Neural cell (in vitro differentiated cells): ENCODE data around the gene GSTA3.
"Not testable (repeated sequence)": the region's sequence is repeated elsewhere in the genome, so short reads cannot be mapped to it uniquely, and the experiment has no call there.

Experiments used
- EP300 ChIP-seq: fragments of 450-650 bp; conservative IDR thresholded peaks from 2 replicates; pipeline ENCODE4 v1.6.1; 2014; ENCODE audit warnings: antibody characterized with exemption, mild to moderate bottlenecking, moderate library complexity; ENCODE audit not compliant: poor library complexity, severe bottlenecking
- EZH2 ChIP-seq: fragments of 200-600, 300-800 bp; shearing (Covaris generic), sonication (generic); IDR thresholded peaks from 2 replicates; pipeline ENCODE4 v1.6.1; 2014; ENCODE audit warnings: antibody characterized with exemption, low read length, borderline replicate concordance, mild to moderate bottlenecking; ENCODE audit not compliant: insufficient read depth, poor library complexity, severe bottlenecking
- POLR2AphosphoS5 ChIP-seq: IDR thresholded peaks from 2 replicates; pipeline ENCODE4 v1.6.1; 2012
- SMC3 ChIP-seq: fragments of 450-650 bp; conservative IDR thresholded peaks from 2 replicates; pipeline ENCODE4 v1.6.1; 2014; ENCODE audit warnings: antibody characterized with exemption, mild to moderate bottlenecking, moderate library complexity; ENCODE audit not compliant: poor library complexity
- TAF1 ChIP-seq: IDR thresholded peaks from 2 replicates; pipeline ENCODE4 v1.6.1; 2012; ENCODE audit warnings: low read depth
- TF ChIP-seq, protein P1 (sequence below): IDR thresholded peaks from 2 replicates; pipeline ENCODE4 v1.6.1; 2012; ENCODE audit warnings: borderline replicate concordance
- TF ChIP-seq, protein P2 (sequence below): fragments of 450-650 bp; IDR thresholded peaks from 2 replicates; pipeline ENCODE4 v1.5.1; 2014; ENCODE audit warnings: antibody characterized with exemption, mild to moderate bottlenecking, moderate library complexity; ENCODE audit not compliant: poor library complexity, severe bottlenecking

DNA sequence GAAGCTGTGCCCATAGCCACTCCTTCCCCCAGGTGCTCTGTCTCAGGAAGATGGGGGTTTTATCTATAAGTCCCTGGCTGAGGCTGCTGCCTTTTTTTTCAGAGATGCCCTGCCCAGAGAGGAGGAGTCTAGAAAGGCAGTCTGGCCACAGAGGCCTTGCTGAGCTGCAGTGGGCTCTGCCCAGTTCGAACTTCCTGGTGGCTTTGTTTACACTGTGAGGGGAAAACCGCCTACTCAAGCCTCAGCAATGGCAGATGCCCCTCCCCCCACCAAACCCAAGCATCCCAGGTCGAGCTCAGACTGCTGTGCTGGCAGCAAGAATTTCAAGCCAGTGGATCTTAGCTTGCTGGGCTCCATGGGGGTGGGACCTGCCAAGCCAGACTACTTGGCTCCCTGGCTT lies 53.4 kb downstream of the GSTA3 start:
- TF ChIP-seq, protein P1, sequence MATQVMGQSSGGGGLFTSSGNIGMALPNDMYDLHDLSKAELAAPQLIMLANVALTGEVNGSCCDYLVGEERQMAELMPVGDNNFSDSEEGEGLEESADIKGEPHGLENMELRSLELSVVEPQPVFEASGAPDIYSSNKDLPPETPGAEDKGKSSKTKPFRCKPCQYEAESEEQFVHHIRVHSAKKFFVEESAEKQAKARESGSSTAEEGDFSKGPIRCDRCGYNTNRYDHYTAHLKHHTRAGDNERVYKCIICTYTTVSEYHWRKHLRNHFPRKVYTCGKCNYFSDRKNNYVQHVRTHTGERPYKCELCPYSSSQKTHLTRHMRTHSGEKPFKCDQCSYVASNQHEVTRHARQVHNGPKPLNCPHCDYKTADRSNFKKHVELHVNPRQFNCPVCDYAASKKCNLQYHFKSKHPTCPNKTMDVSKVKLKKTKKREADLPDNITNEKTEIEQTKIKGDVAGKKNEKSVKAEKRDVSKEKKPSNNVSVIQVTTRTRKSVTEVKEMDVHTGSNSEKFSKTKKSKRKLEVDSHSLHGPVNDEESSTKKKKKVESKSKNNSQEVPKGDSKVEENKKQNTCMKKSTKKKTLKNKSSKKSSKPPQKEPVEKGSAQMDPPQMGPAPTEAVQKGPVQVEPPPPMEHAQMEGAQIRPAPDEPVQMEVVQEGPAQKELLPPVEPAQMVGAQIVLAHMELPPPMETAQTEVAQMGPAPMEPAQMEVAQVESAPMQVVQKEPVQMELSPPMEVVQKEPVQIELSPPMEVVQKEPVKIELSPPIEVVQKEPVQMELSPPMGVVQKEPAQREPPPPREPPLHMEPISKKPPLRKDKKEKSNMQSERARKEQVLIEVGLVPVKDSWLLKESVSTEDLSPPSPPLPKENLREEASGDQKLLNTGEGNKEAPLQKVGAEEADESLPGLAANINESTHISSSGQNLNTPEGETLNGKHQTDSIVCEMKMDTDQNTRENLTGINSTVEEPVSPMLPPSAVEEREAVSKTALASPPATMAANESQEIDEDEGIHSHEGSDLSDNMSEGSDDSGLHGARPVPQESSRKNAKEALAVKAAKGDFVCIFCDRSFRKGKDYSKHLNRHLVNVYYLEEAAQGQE = not testable (repeated sequence)
- TF ChIP-seq, protein P2, sequence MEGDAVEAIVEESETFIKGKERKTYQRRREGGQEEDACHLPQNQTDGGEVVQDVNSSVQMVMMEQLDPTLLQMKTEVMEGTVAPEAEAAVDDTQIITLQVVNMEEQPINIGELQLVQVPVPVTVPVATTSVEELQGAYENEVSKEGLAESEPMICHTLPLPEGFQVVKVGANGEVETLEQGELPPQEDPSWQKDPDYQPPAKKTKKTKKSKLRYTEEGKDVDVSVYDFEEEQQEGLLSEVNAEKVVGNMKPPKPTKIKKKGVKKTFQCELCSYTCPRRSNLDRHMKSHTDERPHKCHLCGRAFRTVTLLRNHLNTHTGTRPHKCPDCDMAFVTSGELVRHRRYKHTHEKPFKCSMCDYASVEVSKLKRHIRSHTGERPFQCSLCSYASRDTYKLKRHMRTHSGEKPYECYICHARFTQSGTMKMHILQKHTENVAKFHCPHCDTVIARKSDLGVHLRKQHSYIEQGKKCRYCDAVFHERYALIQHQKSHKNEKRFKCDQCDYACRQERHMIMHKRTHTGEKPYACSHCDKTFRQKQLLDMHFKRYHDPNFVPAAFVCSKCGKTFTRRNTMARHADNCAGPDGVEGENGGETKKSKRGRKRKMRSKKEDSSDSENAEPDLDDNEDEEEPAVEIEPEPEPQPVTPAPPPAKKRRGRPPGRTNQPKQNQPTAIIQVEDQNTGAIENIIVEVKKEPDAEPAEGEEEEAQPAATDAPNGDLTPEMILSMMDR = not testable (repeated sequence)
- not testable (repeated sequence) for TF ChIP-seq EZH2, TAF1, SMC3, POLR2AphosphoS5, EP300
